B cell (primary cell): Measurements from ENCODE around the gene TRA2B. TPM values are rescaled to one million over a fixed set of nuclear protein-coding genes. Genes with fewer than 3 reads are reported as not detected.

Experiments
- ATAC-seq: fragments of 200-7000 bp; cut with Tn5 transposase; one replicate; pipeline ENCODE4 v1.10.0; 2021; ENCODE audit warnings: low read depth, mild to moderate bottlenecking, moderate number of reproducible peaks, moderate library complexity
- CTCF ChIA-PET: fragments of 350-600 bp; sonication (Branson Sonifier 250); formaldehyde crosslinking; loops from one replicate; lab custom pipeline; 2021; ENCODE audit warnings: antibody characterized with exemption, inconsistent platforms; lab: Charles Lee
- POLR2A ChIA-PET: fragments of 350-600 bp; sonication (Branson Sonifier 250); formaldehyde crosslinking; loops from one replicate; lab custom pipeline; 2021; ENCODE audit warnings: antibody characterized with exemption; lab: Charles Lee
- DNase-seq: peaks from one replicate; pipeline ENCODE4 v3.0.0; 2013
- H2AFZ ChIP-seq: 2 replicates; pipeline ENCODE4 v1.6.1; 2012; ENCODE audit warnings: mild to moderate bottlenecking, low read depth, low read length; ENCODE audit not compliant: insufficient read depth, poor library complexity, severe bottlenecking
- H3K27ac ChIP-seq, 2 donors: 1 replicate in 1 of 2; 2 replicates in 1 of 2; pipeline ENCODE4 v1.5.1; 2012 to 2013; ENCODE audit warnings: low read length in 2 of 2, mild to moderate bottlenecking in 2 of 2, moderate library complexity in 1 of 2
- H3K27me3 ChIP-seq, 4 experiments: fragments of 200-600 bp in 1 of 4; sonication (generic) in 1 of 4; replicated peaks in 1 of 4; 1 replicate in 2 of 4; 2 replicates in 2 of 4; pipeline versions ENCODE4 v1.6.1 to v1.7.0; 2013 to 2016; ENCODE audit warnings: low read length in 3 of 4, mild to moderate bottlenecking in 2 of 4, mixed read lengths in 1 of 4, moderate library complexity in 1 of 4; ENCODE audit not compliant: insufficient read depth in 4 of 4, control insufficient read depth in 3 of 4; ENCODE audit errors: control extremely low read depth in 1 of 4
- H3K36me3 ChIP-seq, 2 experiments: replicated peaks in 1 of 2; 1 replicate in 1 of 2; 2 replicates in 1 of 2; pipeline versions ENCODE4 v1.6.1 to v1.7.1; 2013; ENCODE audit warnings: low read length in 1 of 2; ENCODE audit not compliant: insufficient read depth in 2 of 2, control insufficient read depth in 1 of 2; ENCODE audit errors: control extremely low read depth in 1 of 2, extremely low read depth in 1 of 2
- H3K4me1 ChIP-seq, 2 donors: fragments of 200-600 bp in 1 of 2; sonication (generic) in 1 of 2; 1 replicate in 1 of 2; 2 replicates in 1 of 2; pipeline versions ENCODE4 v1.5.1 to v1.6.1; 2013 to 2017; ENCODE audit warnings: low read length in 2 of 2; ENCODE audit not compliant: control insufficient read depth in 2 of 2, insufficient read depth in 2 of 2
- H3K4me2 ChIP-seq: replicated peaks from 2 replicates; pipeline ENCODE3; 2012; ENCODE audit warnings: mild to moderate bottlenecking, low read depth, low read length; ENCODE audit not compliant: poor library complexity, severe bottlenecking
- H3K4me3 ChIP-seq, 5 experiments: fragments of 200-600 bp in 1 of 5; sonication (generic) in 1 of 5; 1 replicate in 3 of 5; 2 replicates in 2 of 5; pipeline versions ENCODE4 v1.5.1 to v1.7.0; 2011 to 2016; ENCODE audit warnings: low read length in 4 of 5, mild to moderate bottlenecking in 4 of 5, low read depth in 2 of 5, control low read depth in 1 of 5, moderate library complexity in 1 of 5; ENCODE audit not compliant: insufficient read depth in 1 of 5; ENCODE audit errors: control extremely low read depth in 1 of 5, extremely low read depth in 1 of 5
- H3K79me2 ChIP-seq: fragments of 200-600 bp; sonication (generic); one replicate; pipeline ENCODE4 v1.6.0; 2016; ENCODE audit warnings: low read length; ENCODE audit not compliant: control insufficient read depth, insufficient read depth
- H3K9ac ChIP-seq: fragments of 200-600 bp; sonication (generic); 2 replicates; pipeline ENCODE4 v1.6.1; 2017; ENCODE audit warnings: mild to moderate bottlenecking, low read length, moderate library complexity
- H3K9me3 ChIP-seq, 3 donors: one replicate each; pipeline versions ENCODE4 v1.6.1 to v1.7.1; 2013; ENCODE audit warnings: low read length in 2 of 3; ENCODE audit not compliant: control insufficient read depth in 2 of 3, insufficient read depth in 1 of 3; ENCODE audit errors: control extremely low read depth in 1 of 3
- H4K20me1 ChIP-seq: 2 replicates; pipeline ENCODE4 v1.6.0; 2012; ENCODE audit warnings: mild to moderate bottlenecking, low read length; ENCODE audit not compliant: insufficient read depth, control insufficient read depth, poor library complexity, severe bottlenecking
- H3K27ac Mint-ChIP-seq: one replicate; pipeline ENCODE4 v1.8.0; 2021; ENCODE audit warnings: mixed read lengths
- H3K27me3 Mint-ChIP-seq: one replicate; pipeline ENCODE4 v1.8.0; 2021; ENCODE audit warnings: mixed read lengths
- H3K4me1 Mint-ChIP-seq: one replicate; pipeline ENCODE4 v1.8.0; 2021; ENCODE audit warnings: mixed read lengths
- H3K4me3 Mint-ChIP-seq: one replicate; pipeline ENCODE4 v1.8.0; 2021; ENCODE audit warnings: mixed read lengths
- H3K9me3 Mint-ChIP-seq: one replicate; pipeline ENCODE4 v1.8.0; 2022; ENCODE audit warnings: mixed read lengths; ENCODE audit not compliant: insufficient read depth
- EZH2 ChIP-seq: IDR thresholded peaks from 2 replicates; pipeline ENCODE4 v1.6.1; 2012; ENCODE audit warnings: borderline replicate concordance, low read depth, mild to moderate bottlenecking, moderate library complexity, low read length; ENCODE audit not compliant: insufficient read depth, poor library complexity, severe bottlenecking
- whole genome bisulfite sequencing: methylation state at CpG from one replicate; pipeline ENCODE4 v1.1.5; 2013; ENCODE audit warnings: missing lambda C conversion rate; ENCODE audit not compliant: insufficient coverage; 5-methylcytosine and 5-hydroxymethylcytosine counted together
- intact Hi-C: fragments of 100-400 bp; cut with micrococcal nuclease; formaldehyde crosslinking; loops from one replicate; pipeline ENCODE4 v1.10.0; 2022
- polyA plus RNA-seq: library from polyadenylated mRNA; depleted of rRNA; stranded (reverse); fragments of >200 nt; gene quantifications from 2 replicates; pipeline ENCODE4 v1.2.3, GENCODE V29; 2012
- total RNA-seq, 2 donors: library from RNA; stranded (reverse); fragments of 120-200 nt in 1 of 2; gene quantifications; 1 replicate in 1 of 2; 2 replicates in 1 of 2; pipeline versions ENCODE4 v1.2.3 to v1.2.4, GENCODE V29; 2013 to 2022
- TF ChIP-seq, protein P1 (sequence below): fragments of 200-600 bp; IDR thresholded peaks from one replicate; pipeline ENCODE4 v1.8.0; 2022; ENCODE audit warnings: antibody characterized with exemption, mild to moderate bottlenecking

TRA2B gene
- total and polyA plus RNA-seq, 2 donors (not counting 1 experiment from before 2014, with no cell fraction given), result 220 to 1,062 TPM

DNA sequence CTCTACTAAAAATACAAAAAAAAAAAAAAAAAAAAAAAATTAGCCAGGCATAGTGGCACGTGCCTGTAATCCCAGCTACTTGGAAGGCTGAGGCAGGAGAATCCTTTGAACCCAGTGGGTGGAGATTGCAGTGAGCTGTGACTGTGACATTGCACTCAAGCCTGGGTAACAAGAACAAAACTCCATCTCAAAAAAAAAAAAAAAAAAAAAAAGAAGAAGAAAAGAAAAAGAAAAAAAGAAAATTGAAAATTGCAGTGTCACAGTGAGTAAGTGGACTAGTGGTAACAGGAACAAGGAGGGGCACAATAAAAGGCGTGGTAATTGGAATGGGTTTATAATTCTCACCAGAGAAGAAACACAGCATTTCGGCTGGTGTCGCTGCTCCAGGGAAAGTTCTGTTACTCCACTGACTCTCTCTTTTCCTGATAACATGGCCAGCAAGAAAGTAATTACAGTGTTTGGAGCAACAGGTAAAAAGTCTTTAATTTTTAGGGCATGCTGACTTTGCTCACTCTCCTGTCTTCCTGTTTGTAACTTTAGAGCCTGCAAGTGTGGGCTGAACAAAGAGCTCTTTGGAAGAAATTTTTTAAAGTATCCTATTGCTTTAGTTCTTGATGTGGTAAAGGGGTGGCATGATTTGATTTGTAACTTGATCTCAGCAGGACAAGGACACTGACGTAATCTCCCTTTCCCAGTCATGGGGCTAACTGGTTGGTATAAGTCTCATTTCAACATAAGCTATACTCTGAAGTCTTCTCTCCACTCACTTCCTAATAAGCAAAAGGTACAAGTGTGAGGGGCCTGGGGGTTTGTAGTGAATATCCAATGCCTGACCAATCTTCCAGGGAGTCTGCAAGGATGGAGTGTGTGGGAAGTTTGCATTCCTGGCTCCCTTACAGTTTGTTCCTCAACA, 22.1 kb upstream of the TRA2B start:
- CTCF ChIA-PET, result interaction anchor here (0.6 kb wide), 1 partner anchor 61 kb away, joined by 3 read pairs; no protein-coding TSS in a partner anchor
- Histone ChIP-seq H4K20me1 (no peaks in the 10 kb centered on the region), H3K9ac (no peak overlapping the region), H3K4me3 (no peak overlapping the region), H3K27ac (no peak overlapping the region), H3K36me3 (no peaks in the 10 kb centered on the region), H3K79me2 (no peaks in the 10 kb centered on the region), H3K4me1 (no peaks in the 10 kb centered on the region), H2AFZ (no peak overlapping the region), H3K9me3 (no peaks in the 10 kb centered on the region), H3K4me2 (no peak overlapping the region), H3K27me3 (peaks cover 0 to 14% (median 4%) of the 10 kb centered on the region in 4 experiments)
- peaks cover 31% of the 10 kb centered on the region for H3K27me3 Mint-ChIP-seq
- TF ChIP-seq EZH2, result no peak
- TF ChIP-seq, protein P1, sequence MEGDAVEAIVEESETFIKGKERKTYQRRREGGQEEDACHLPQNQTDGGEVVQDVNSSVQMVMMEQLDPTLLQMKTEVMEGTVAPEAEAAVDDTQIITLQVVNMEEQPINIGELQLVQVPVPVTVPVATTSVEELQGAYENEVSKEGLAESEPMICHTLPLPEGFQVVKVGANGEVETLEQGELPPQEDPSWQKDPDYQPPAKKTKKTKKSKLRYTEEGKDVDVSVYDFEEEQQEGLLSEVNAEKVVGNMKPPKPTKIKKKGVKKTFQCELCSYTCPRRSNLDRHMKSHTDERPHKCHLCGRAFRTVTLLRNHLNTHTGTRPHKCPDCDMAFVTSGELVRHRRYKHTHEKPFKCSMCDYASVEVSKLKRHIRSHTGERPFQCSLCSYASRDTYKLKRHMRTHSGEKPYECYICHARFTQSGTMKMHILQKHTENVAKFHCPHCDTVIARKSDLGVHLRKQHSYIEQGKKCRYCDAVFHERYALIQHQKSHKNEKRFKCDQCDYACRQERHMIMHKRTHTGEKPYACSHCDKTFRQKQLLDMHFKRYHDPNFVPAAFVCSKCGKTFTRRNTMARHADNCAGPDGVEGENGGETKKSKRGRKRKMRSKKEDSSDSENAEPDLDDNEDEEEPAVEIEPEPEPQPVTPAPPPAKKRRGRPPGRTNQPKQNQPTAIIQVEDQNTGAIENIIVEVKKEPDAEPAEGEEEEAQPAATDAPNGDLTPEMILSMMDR, result no peak
- no peaks in the 10 kb centered on the region for H3K4me1 Mint-ChIP-seq
- 13% methylated on average over 1 of the region's 5 CpGs for WGBS
- H3K27ac Mint-ChIP-seq, result no peak overlapping the region
- no peak overlapping the region for H3K4me3 Mint-ChIP-seq
- POLR2A ChIA-PET, result interaction anchor here (0.6 kb wide), 2 partner anchors 17 to 115 kb away, joined by 3 to 4 read pairs; no protein-coding TSS in a partner anchor
- H3K9me3 Mint-ChIP-seq, result no peaks in the 10 kb centered on the region
- DNase-seq (no peak), ATAC-seq (no peak)
- intact Hi-C loops, result no loop called here

DNA sequence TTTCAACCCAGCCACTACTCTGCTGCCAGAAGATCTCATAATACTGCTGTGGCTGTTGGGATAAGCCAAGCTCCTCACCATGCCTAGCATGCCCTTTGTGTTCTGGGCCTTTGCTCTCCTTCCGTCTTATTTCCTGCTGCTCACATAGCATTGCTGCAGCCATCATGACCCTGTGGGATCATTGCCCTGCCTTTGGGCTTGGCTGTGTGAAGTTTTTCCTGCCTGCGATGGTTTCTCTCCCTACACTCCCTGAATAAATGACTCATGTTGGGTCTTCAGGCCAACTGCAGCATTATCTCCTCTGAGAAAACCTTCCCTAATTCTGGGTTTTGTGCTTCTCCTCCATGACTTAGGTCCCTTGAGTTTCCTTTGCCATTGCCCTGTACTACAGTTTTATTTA, 20.8 kb upstream of the TRA2B start:
- ATAC-seq, result no peak
- no peaks in the 10 kb centered on the region for H3K4me1 Mint-ChIP-seq
- no peaks in the 10 kb centered on the region for H3K79me2 ChIP-seq

More for the DNA sequence above, 20.8 kb upstream of the TRA2B start:
- WGBS, result 100% methylated on average over 2 of the region's 2 CpGs
- Mint-ChIP-seq H3K27me3 (peaks cover 35% of the 10 kb centered on the region), H3K9me3 (no peaks in the 10 kb centered on the region), H3K27ac (no peak overlapping the region), H3K4me3 (no peak overlapping the region)
- H3K9ac ChIP-seq, result no peak overlapping the region
- H3K4me2 ChIP-seq, result no peak overlapping the region
- peaks cover 0 to 14% (median 4%) of the 10 kb centered on the region in 4 experiments for H3K27me3 ChIP-seq
- POLR2A ChIA-PET, result no interaction called here
- CTCF ChIA-PET, result interaction anchor here (1.1 kb wide), 1 partner anchor 15 kb away, joined by 3 read pairs; no protein-coding TSS in a partner anchor
- no peak for DNase-seq
- intact Hi-C loops, result no loop called here
- no peaks in the 10 kb centered on the region for H3K9me3 ChIP-seq
- H3K36me3 ChIP-seq, result no peaks in the 10 kb centered on the region
- no peak overlapping the region for H3K27ac ChIP-seq
- H3K4me3 ChIP-seq, result no peak overlapping the region
- no peaks in the 10 kb centered on the region for H4K20me1 ChIP-seq
- H2AFZ ChIP-seq, result no peak overlapping the region
- no peaks in the 10 kb centered on the region for H3K4me1 ChIP-seq
- no peak for TF ChIP-seq EZH2
- TF ChIP-seq, protein P1, result no peak
